ENCODE measurements around the gene CSF2RB. TPM values are rescaled to one million over a fixed set of nuclear protein-coding genes. Genes with fewer than 3 reads are reported as not detected.
A peak's percentile ranks its signal among the peaks of the same experiment; 100 is the strongest.

The CSF2RB gene
- total RNA-seq, 1 donor from 2014 or later, result 30.1 TPM

GRCh38 chr22:36964106-36964505 is 50.7 kb downstream of the CSF2RB start:
- Histone ChIP-seq H3K36me3 (no peaks in the 10 kb centered on the region), H3K9me3 (no peaks in the 10 kb centered on the region), H3K4me3 (no peak overlapping the region), H3K27me3 (ENCODE audit: low read depth) (peaks cover 7% of the 10 kb centered on the region), H3K4me1 (no peaks in the 10 kb centered on the region), H3K27ac (no peak overlapping the region)
- TF ChIP-seq CTCF (IDR thresholded peaks at IDR 0.05), result no peak
- no peak for ATAC-seq
- intact Hi-C loops (cut with DNase I), result no loop called here
- no peak for DNase-seq

- ATAC-seq (peak; percentile 9 to 64), DNase-seq (no peak)
- Histone ChIP-seq H3K27ac (no peak overlapping the region), H3K27me3 (ENCODE audit: low read depth) (no peaks in the 10 kb centered on the region), H3K4me3 (no peak overlapping the region), H3K4me1 (no peaks in the 10 kb centered on the region), H3K36me3 (no peaks in the 10 kb centered on the region), H3K9me3 (no peaks in the 10 kb centered on the region)
- TF ChIP-seq CTCF (IDR thresholded peaks at IDR 0.05), result no peak
- intact Hi-C loops (cut with DNase I), result no loop called here
These were observed 52.3 kb downstream of the CSF2RB start for GRCh38 chr22:36965696-36966095.

GRCh38 chr22:36966851-36967540 is 53.6 kb downstream of the CSF2RB start:
- no peaks in the 10 kb centered on the region for H3K9me3 ChIP-seq
- DNase-seq, result no peak

GRCh38 chr22:36968249-36968964 is 55.0 kb downstream of the CSF2RB start:
- no peaks in the 10 kb centered on the region for H3K9me3 ChIP-seq
- no peaks in the 10 kb centered on the region for H3K4me1 ChIP-seq
- H3K27me3 ChIP-seq (ENCODE audit: low read depth), result no peaks in the 10 kb centered on the region
- H3K36me3 ChIP-seq, result no peaks in the 10 kb centered on the region
- ATAC-seq, result no peak
- no peak overlapping the region for H3K4me3 ChIP-seq
- no peak overlapping the region for H3K27ac ChIP-seq
- no peak for DNase-seq
- no peak for TF ChIP-seq CTCF (IDR thresholded peaks at IDR 0.05)
- intact Hi-C loops (cut with DNase I), result no loop called here

More at GRCh38 chr22:36966851-36967540, 53.6 kb downstream of the CSF2RB start:
- ATAC-seq, result no peak
- TF ChIP-seq CTCF (IDR thresholded peaks at IDR 0.05), result no peak
- Histone ChIP-seq H3K27ac (no peak overlapping the region), H3K27me3 (ENCODE audit: low read depth) (no peaks in the 10 kb centered on the region), H3K36me3 (no peaks in the 10 kb centered on the region), H3K4me3 (no peak overlapping the region), H3K4me1 (no peaks in the 10 kb centered on the region)
- intact Hi-C loops (cut with DNase I), result no loop called here

- TF ChIP-seq CTCF (IDR thresholded peaks at IDR 0.05), result no peak
- Histone ChIP-seq H3K36me3 (no peaks in the 10 kb centered on the region), H3K4me3 (no peak overlapping the region), H3K4me1 (no peaks in the 10 kb centered on the region), H3K27me3 (ENCODE audit: low read depth) (no peaks in the 10 kb centered on the region), H3K27ac (no peak overlapping the region), H3K9me3 (no peaks in the 10 kb centered on the region)
- intact Hi-C loops (cut with DNase I), result loop anchor here (10.0 kb wide), 1 partner anchor 187 kb away; no protein-coding TSS in a partner anchor
- DNase-seq (no peak), ATAC-seq (no peak)
These were observed 58.1 kb downstream of the CSF2RB start for GRCh38 chr22:36971341-36972125.

Data from lower lobe of right lung (tissue), 2 donors.